ENCODE measurements around the gene SLC6A9. TPM values are rescaled to one million over a fixed set of nuclear protein-coding genes. Genes with fewer than 3 reads are reported as not detected.
A peak's percentile ranks its signal among the peaks of the same experiment; 100 is the strongest.

SLC6A9 gene
- total RNA-seq, 1 donor from 2014 or later, result 19.2 TPM

DNA sequence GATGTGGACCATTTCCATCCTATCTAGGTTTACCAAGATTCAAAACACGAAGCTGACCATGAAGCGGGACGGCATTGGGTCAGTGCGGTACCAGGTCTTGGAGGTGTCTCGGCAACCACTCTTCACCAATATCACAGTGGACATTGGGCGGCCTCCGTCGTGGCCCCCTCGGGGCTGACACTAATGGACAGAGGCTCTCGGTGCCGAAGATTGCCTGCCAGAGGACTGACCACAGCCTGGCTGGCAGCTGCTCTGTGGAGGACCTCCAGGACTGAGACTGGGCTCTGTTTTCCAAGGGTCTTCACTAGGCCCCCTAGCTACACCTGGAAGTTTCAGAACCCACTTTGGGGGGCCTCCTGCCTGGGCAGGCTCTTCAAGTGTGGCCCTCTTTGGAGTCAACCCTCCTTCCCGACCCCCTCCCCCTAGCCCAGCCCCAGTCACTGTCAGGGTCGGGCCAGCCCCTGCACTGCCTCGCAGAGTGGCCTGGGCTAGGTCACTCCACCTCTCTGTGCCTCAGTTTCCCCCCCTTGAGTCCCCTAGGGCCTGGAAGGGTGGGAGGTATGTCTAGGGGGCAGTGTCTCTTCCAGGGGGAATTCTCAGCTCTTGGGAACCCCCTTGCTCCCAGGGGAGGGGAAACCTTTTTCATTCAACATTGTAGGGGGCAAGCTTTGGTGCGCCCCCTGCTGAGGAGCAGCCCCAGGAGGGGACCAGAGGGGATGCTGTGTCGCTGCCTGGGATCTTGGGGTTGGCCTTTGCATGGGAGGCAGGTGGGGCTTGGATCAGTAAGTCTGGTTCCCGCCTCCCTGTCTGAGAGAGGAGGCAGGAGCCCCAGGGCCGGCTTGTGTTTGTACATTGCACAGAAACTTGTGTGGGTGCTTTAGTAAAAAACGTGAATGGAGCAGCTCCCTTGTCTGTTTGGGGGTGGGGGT lies 40.7 kb downstream of the SLC6A9 start:
- no peak for ATAC-seq
- Histone ChIP-seq H3K36me3 (no peaks in the 10 kb centered on the region), H3K27me3 (no peaks in the 10 kb centered on the region), H3K4me3 (peak overlapping the region; percentile 78), H3K27ac (peak overlapping the region; percentile 85), H3K4me1 (peaks cover 10% of the 10 kb centered on the region), H3K9me3 (no peaks in the 10 kb centered on the region)
- DNase-seq, result no peak
- intact Hi-C loops (cut with DNase I), result no loop called here
- TF ChIP-seq, protein P1, sequence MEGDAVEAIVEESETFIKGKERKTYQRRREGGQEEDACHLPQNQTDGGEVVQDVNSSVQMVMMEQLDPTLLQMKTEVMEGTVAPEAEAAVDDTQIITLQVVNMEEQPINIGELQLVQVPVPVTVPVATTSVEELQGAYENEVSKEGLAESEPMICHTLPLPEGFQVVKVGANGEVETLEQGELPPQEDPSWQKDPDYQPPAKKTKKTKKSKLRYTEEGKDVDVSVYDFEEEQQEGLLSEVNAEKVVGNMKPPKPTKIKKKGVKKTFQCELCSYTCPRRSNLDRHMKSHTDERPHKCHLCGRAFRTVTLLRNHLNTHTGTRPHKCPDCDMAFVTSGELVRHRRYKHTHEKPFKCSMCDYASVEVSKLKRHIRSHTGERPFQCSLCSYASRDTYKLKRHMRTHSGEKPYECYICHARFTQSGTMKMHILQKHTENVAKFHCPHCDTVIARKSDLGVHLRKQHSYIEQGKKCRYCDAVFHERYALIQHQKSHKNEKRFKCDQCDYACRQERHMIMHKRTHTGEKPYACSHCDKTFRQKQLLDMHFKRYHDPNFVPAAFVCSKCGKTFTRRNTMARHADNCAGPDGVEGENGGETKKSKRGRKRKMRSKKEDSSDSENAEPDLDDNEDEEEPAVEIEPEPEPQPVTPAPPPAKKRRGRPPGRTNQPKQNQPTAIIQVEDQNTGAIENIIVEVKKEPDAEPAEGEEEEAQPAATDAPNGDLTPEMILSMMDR (IDR thresholded peaks at IDR 0.05), result peak; percentile 11

DNA sequence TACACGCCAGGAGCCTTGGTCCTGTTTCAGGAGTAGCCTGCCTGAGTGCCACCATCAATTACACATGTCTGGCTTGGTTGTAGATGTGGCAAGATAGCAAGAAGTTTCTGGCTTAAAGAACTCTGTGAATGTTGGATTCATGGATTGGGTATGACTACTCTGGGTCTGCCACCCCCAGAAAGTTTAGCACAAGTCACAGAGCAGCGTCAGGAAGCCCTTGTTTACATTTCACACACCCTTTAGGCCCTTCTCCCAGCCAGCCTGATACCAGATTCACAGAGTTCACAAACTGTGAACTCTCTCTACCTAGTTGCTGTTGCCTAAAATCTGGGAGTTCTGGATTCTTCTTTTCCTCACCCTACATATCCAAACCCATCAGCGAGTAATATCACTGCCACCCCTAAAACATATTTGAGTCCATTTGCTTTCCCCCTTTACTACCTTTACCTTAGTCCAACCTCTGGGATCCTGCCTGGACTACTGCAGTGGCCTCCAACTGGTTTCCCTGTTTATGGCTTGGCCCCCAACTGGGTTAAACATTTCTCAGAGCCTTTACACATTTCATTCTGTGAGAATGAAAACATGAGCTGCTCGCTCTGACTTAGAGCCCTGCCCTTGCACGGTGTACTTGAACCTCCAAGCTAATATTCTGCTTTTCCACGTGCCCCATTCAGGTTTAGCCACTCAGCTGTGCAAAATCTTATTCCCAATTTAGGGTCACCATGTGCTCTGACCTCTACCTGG lies 43.9 kb downstream of the SLC6A9 start:
- peaks cover 10% of the 10 kb centered on the region for H3K4me1 ChIP-seq
- DNase-seq (no peak), ATAC-seq (no peak)
- no peak overlapping the region for H3K4me3 ChIP-seq
- H3K27me3 ChIP-seq, result no peaks in the 10 kb centered on the region
- TF ChIP-seq, protein P1 (IDR thresholded peaks at IDR 0.05), result no peak
- no peaks in the 10 kb centered on the region for H3K9me3 ChIP-seq
- no peak overlapping the region for H3K27ac ChIP-seq
- no peaks in the 10 kb centered on the region for H3K36me3 ChIP-seq
- intact Hi-C loops (cut with DNase I), result no loop called here

DNA sequence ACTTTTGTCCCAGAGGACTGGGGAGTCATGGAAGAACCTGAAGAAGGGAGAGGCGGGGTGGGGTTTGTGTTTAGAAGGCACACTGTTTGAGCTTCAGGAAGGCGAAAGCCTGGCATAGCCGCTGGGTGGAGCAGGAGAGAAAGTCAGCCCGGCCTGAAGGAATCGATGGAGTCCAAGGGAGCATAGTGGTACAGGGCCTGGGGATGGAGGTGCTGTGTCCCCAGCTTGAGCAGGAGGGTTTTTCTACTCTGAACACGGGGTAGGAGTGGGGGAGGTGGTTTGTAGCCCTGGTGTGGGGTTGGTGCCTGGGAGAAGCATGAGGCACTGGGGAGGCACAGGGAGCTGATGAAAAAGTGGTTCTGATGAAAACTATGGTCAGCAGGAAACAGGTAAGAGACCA lies 44.5 kb downstream of the SLC6A9 start:
- ATAC-seq, result no peak
- Histone ChIP-seq H3K9me3 (no peaks in the 10 kb centered on the region), H3K27ac (no peak overlapping the region), H3K4me3 (no peak overlapping the region), H3K4me1 (peaks cover 7% of the 10 kb centered on the region), H3K36me3 (no peaks in the 10 kb centered on the region), H3K27me3 (no peaks in the 10 kb centered on the region)
- intact Hi-C loops (cut with DNase I), result no loop called here
- DNase-seq, result no peak
- TF ChIP-seq, protein P1 (IDR thresholded peaks at IDR 0.05), result no peak

DNA sequence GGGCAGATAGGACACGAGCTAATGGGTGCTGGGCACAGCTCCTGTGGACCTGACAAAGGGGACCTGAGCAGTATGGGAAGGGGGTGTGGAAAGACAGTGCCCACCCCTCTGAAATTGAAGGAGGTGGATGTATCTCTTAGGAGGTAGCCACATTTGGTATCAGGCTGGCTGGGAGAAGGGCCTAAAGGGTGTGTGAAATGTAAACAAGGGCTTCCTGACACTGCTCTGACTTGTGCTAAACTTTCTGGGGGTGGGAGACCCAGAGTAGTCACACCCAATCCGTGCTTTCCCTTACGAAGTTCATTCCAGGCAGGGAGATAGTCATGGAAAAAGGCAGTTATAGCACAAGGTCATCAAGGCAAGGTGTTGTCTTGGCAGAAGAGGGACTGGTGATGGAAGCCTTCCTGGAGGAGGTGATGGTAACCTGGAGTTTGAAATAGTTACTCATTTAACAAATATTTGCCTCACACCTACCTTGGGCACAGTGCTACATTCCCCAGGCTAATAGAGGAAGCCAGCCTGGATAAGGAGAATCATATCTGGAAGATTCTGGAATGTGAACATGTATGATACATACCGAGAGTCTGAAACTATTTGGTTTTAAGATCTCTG lies 45.2 kb downstream of the SLC6A9 start:
- TF ChIP-seq, protein P1 (IDR thresholded peaks at IDR 0.05), result no peak
- ATAC-seq (no peak), DNase-seq (no peak)
- H3K4me1 ChIP-seq, result peaks cover 7% of the 10 kb centered on the region
- H3K36me3 ChIP-seq, result no peaks in the 10 kb centered on the region
- H3K27ac ChIP-seq, result no peak overlapping the region
- H3K4me3 ChIP-seq, result no peak overlapping the region
- H3K27me3 ChIP-seq, result no peaks in the 10 kb centered on the region
- H3K9me3 ChIP-seq, result no peaks in the 10 kb centered on the region
- intact Hi-C loops (cut with DNase I), result no loop called here

DNA sequence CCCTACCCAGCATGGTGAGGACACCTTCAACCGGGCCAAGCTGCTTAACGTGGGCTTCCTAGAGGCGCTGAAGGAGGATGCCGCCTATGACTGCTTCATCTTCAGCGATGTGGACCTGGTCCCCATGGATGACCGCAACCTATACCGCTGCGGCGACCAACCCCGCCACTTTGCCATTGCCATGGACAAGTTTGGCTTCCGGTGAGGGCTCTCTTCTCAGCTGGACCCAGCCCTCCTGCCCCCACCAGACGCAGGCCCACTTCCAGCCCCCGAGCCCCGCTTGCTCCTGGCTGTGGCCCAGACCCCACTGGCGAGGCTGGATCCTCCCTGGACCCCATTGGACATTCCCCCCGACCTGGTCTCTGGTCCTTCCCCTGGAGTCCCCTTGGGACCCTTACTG lies 46.4 kb downstream of the SLC6A9 start:
- no peak overlapping the region for H3K27ac ChIP-seq
- H3K9me3 ChIP-seq, result no peaks in the 10 kb centered on the region
- intact Hi-C loops (cut with DNase I), result no loop called here
- no peak overlapping the region for H3K4me3 ChIP-seq
- no peaks in the 10 kb centered on the region for H3K27me3 ChIP-seq
- ATAC-seq (no peak), DNase-seq (peak; percentile 58)
- no peaks in the 10 kb centered on the region for H3K36me3 ChIP-seq
- TF ChIP-seq, protein P1 (IDR thresholded peaks at IDR 0.05), result no peak
- H3K4me1 ChIP-seq, result no peaks in the 10 kb centered on the region

Data from upper lobe of right lung (tissue), 1 donor.